HEK293 (cell line): Measurements from ENCODE around the gene HDAC10.

ENCODE experiments used
- CTCF ChIP-seq: fragments of 450-650 bp; formaldehyde crosslinking; IDR thresholded peaks from 2 replicates; pipeline ENCODE4 v1.5.1; 2016; ENCODE audit warnings: missing biosample characterization, missing genetic modification characterization
- GLI2 ChIP-seq: fragments of 450-650 bp; formaldehyde crosslinking; IDR thresholded peaks from 2 replicates; pipeline ENCODE4; 2017; ENCODE audit warnings: missing biosample characterization, missing genetic modification characterization, low read depth, borderline replicate concordance
- HIC1 ChIP-seq: fragments of 450-650 bp; formaldehyde crosslinking; IDR thresholded peaks from 2 replicates; pipeline ENCODE4 v1.5.1; 2016; ENCODE audit warnings: missing biosample characterization, missing genetic modification characterization
- SP2 ChIP-seq: fragments of 450-650 bp; formaldehyde crosslinking; IDR thresholded peaks from 2 replicates; pipeline ENCODE4 v1.5.1; 2016; ENCODE audit warnings: missing biosample characterization, missing genetic modification characterization
- WT1 ChIP-seq: fragments of 450-650 bp; formaldehyde crosslinking; IDR thresholded peaks from 2 replicates; pipeline ENCODE4 v1.5.1; 2016; ENCODE audit warnings: missing biosample characterization, missing genetic modification characterization
- ZNF133 ChIP-seq: fragments of 450-650 bp; formaldehyde crosslinking; IDR thresholded peaks from 2 replicates; pipeline ENCODE4 v1.5.1; 2016; ENCODE audit warnings: missing biosample characterization, missing genetic modification characterization
- ZNF223 ChIP-seq: fragments of 450-650 bp; formaldehyde crosslinking; IDR thresholded peaks from 2 replicates; pipeline ENCODE4 v1.5.1; 2016; ENCODE audit warnings: missing biosample characterization, missing genetic modification characterization
- ZNF639 ChIP-seq: fragments of 450-650 bp; formaldehyde crosslinking; IDR thresholded peaks from 2 replicates; pipeline ENCODE4 v1.5.1; 2016; ENCODE audit warnings: missing biosample characterization, missing genetic modification characterization
- ZNF777 ChIP-seq: fragments of 450-650 bp; formaldehyde crosslinking; IDR thresholded peaks from 2 replicates; pipeline ENCODE4 v1.5.1; 2017; ENCODE audit warnings: missing biosample characterization, missing genetic modification characterization, borderline replicate concordance

- TF ChIP-seq ZNF639 (tag by site-specific recombination) (no peak), ZNF223 (tag by site-specific recombination) (no peak), WT1 (tag by site-specific recombination) (no peak), ZNF777 (tag by site-specific recombination) (no peak), CTCF (tag by site-specific recombination) (no peak), SP2 (tag by site-specific recombination) (no peak), ZNF133 (tag by site-specific recombination) (no peak), HIC1 (tag by site-specific recombination) (no peak), GLI2 (tag by site-specific recombination) (no peak)
Observed at GRCh38 chr22:50293441-50294318, 42.6 kb upstream of the HDAC10 start.
